ENCODE measurements around the gene RXRA.

RXRA gene

GRCh38 chr9:134339183-134339806 lies 13.0 kb downstream of the RXRA start:
- DNase-seq: no peak

GRCh38 chr9:134340475-134341160 lies 14.4 kb downstream of the RXRA start:
- no peak for DNase-seq

DNA sequence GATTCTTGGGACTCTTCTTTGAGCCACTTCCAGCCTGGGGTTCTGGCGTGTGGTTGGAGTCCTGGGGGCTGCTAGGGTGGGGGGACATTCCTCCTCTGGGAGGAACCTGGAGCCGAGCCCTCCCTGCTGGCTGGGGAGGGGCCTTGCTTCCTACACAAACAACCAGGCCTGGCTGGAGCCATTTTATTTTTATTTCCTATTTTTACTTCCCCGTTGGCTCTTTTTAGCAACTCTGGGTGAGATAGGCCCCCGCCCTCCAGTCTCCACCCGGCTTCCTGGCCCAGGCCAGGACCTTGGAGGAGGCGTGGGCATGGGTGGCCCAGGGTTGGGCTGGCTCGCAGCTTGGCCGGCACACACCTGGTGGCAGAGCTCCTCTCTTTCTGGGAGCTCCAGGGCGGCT lies 15.1 kb downstream of the RXRA start:
- DNase-seq: no peak

DNA sequence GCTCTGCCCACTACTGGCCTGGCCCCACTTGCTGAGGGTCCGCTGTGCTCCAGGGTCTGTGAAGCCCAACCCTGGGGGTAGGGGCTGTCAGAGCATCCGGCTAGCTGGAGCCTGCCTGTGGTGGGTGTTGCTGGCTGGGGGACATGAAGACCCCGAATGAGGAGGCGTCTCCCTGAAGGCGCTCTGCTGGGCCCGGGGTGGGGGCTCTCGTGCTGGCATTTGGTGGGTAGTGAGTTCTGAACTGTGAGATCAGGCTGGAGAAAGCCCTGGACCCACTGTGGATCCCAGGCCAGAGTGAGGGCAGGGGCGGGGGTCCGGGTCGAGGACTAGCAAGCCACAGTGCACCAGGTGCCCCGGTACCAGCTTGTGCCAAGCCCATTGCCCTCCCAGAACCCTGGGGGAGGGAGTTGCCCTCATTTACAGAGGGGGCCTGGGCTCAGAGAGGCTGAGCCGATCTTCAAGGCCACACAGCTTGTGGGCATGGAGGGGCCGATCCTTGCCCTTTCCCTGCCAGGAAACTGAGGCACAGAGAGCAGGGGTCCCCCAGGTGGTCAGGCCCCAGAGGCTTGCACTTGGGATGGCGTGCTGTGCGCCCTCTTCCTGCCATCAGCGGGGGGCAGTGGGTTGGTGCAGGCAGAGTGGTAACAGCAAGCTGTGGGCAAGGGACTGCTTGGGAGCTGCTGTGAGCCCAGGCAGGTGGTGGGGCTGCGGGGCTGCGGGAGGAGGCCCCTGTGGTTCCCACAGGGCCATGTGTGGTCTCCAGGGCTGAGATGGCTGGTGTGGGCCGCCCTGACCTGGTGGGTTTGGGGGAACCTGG lies 15.9 kb downstream of the RXRA start:
- no peak for DNase-seq

DNA sequence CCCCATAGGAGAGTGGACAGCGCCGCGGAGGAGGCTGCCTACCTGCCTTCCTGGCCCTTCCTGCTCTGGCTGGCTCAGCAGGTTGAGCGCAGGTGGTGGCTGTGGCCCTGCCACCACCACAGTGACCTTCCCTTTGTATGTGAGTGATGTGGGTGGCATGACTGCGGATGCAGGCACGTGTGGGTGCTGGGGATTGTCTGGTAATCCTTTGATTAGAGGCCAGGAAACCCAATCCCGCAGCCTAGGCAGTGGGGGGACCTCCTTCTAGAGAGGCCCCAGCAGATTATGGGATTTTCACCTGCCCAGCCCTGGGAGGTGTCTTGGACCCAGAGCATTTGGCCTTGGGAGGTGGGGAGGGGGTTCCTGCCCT lies 16.5 kb downstream of the RXRA start:
- no peak for DNase-seq

DNA sequence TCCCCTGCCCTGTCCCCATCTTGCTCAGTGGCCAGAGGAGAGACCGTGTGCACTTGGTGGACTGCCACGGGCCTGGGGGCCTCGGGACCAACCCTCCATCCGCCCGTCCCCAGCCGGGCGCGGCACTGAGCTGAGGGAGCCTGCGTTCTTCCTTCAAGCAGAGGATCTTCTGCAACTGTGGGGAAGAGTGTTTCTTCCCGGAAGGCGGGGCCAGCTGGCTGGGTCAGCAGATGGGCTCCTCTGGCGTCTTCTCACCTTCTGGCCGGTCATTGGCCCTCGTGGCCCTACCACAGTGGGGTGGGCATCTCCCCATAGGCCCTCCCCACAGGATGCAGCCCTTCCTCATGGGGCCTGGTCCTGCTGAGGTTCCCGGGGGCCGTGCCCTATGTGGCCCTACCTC lies 17.4 kb downstream of the RXRA start:
- DNase-seq: no peak

DNA sequence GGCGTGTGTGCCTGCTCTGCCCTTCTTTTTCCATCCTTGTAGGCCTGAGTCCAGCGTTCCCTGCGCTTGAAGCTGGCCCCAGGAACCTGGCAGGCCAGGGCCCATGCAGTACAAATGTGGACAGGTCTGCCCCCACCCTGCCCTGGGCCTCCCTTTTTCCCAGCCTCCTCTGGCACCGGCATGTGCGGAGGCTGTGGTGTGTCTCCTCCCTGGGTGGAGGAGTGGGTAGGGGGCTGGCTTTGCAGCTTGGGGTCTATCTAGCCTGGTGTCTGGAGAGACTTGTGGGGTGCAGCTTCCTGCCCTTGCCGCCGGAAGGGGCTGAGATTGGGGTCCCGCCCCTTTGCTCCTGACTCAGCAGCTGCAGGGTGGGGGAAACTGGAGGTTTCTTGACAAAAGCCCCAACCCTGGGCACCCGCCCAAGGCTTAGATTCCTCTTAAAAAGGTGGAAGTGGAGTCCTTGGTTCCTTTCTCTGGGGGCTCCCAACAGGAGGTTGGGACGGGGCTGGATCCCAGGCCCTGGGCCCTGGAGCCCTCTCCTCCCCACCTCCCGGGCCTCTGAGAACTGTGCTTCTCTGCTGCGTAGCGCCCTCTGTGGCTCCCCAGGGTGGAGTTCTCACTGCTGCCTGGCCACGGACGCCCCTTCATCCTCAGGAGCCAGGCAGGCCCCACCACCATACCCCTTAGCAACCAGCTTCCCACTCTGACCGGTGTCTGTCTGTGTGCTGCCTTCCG lies 18.0 kb downstream of the RXRA start:
- no peak for DNase-seq

DNA sequence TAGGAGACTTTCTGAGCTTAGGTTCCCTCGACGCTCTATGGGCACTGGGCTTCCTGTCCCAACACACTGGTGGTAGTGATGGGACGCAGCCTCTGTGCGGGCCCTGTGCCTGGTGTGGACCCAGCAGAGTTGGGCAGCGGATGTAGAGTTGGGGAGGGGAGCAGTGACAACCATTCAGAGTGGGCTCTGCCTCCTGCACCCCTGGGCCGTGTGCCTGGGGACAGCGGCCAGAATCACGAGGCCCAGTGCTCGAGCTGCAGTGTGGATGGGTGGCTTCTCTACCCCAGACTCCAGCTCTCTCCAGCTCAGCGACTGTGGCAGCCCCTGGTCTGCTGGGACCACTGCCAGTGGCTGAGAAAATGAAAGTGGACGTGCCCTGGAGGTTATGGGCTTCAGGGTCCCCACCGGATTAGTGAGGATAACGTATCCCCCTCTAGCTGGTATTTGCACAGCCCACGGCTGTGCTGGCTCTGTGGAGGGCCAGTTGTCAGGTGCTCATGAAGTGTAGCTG lies 18.6 kb downstream of the RXRA start:
- DNase-seq: no peak

DNA sequence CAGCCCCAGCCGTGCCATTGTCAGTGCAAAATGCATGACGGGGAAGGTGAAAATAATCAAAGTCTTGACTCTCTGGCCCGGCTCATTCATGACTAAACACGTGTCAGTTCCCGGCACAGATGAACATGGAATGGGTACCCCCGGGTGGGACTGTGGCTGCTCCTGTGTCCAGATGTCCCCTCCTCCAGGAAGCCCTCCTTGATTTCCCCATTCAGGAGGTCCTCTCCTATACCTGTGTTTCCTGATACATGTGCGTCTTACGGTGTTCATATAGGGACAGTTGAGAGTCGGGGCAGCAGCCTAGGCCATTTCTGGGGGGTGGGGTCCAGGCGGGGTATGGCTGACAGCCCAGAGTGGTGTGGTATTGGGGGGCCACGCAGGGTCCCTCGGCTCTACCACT lies 19.5 kb downstream of the RXRA start:
- DNase-seq: no peak

DNA sequence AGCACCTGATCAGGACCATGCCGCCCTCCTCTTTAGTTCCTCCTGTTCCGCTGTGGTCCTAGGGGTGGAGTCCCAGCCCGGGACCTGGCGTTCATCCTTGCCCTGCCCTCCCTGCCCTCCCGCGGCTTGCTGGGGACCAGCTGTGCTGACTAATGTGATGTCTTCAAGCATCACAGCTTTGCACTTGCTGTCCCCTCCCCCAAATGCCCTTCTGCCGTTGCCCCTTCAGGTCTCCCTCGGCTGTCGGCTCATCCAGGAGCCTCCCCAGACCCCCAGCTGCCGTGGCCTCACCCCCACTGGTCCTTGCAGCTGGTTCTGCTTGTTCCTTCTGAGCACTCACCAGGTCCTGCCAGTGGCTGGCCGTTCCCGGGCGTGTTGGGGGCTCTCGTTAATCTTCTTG lies 19.9 kb downstream of the RXRA start:
- DNase-seq: no peak

DNA sequence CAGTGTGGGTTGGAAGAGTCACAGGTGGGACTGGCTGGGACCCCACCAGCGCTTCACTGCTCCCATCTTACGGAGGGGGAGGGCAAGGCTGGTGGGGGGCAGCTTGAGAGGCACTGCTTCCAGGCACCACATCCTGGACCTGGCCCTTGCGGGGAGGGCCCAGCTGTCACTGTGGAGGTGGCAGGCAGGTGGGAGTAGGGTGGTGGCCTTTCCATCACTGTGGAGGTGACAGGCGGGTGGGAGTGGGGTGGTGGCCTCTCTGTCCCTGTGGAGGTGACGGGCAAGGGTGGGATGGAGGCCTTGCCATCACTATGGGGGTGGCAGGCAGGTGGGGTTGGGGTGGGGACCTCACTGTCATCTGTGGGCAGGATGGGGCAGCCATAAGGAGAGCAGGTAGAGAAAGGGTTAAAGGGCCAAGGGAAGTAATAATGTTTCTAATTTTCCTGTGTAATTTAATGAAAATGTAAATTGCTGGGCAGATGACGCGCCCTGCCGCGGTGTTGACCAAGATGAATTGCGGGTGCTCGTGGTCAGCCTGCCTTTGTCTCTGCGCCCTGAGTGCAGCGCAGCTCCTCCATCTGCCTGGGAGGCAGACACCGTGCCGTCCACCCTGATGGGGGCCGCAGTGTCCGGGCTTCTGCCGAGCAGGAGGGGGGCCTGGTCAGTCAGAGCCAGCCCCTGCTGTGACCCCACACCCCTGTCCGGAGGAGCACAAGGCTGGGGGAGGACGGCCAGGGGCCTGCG lies 20.8 kb downstream of the RXRA start:
- DNase-seq: no peak

DNA sequence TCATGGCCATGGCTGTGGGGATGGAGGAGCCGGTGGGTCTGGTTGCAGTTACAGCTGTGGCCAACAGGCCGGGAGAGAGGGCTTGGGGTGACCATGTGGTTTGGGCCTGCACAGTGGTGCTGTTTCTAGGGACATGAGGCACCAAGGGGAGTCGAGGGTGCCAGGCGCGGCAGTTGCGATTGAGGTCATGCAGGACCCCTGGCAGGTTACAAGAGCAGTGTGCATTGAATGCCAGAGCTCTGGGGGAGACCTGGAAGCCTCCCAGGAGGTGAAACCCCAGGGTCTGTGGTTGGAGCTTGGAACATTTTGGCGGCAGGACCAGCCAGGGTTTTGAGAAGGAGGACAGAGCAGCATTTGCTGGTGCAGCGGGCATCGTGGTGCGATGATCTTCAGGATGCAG lies 21.7 kb downstream of the RXRA start:
- no peak for DNase-seq

DNA sequence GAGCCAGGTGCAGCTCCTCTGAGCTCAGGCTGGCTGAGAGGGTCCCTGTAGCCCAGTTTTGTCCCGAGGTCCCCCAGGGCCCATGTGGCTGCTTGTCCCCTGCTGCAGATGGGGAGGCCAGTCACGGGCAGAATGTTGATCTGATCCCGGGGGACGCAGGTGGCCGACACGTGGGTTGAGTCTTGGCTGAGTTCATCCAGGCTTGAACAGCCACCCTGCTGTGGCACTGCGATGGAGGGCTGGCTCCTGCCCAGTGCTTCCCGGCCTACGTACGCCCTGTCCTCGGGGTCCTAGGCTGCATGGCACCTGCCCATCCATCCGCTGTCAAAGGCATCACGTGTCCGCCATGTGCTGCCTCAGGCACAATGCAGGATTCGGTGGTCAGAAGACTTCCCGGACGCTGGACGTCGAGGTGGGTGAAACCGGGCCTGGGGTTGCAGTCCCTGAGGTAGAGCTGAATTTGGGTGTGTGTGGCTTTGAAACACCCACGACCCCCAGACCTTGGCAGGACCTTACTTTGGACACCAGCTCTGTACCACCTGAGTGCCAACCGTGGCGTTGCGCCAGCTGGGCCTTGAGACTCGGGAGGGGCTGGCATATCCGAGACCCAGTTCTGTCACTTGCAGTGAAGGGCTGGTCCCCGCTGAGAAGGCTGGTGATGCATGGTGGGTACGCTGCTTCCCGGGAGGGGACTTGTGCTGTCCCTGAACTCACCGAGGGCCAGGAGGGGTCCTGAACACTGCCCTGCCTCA lies 22.3 kb downstream of the RXRA start:
- no peak for DNase-seq

- DNase-seq: no peak
Observed at GRCh38 chr9:134349936-134350335, 23.7 kb downstream of the RXRA start.

DNA sequence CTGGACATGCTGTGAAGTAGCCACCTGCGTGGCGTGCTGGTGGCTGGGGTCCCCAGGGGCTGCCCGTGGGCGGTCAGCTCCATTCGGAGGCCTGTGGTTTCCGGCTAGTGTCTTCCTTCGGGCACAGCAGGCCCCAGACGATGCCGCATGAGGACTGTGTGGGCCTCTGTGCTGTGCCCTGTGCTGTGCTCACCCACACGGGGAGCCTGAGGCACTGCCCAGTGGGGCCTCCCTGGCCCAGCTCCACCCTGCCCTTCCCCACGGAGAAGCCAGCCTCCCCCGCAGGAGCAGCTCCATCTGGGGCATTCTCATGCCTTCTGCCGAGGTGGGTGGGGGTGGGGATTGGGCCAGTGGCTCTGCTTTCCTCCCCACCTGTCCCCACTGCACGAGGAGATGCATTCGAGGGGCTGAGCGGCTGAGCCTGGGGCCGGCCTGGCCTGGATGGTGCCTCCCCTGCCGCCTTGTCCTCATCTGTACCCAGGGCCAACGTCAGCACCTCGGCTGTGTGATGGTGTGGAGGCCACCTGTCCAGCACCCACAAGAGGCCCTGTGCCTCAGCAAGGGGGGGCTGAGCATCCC lies 24.2 kb downstream of the RXRA start:
- no peak for DNase-seq

- no peak for DNase-seq
Observed at GRCh38 chr9:134351606-134352176, 25.4 kb downstream of the RXRA start.

- no peak for DNase-seq
Observed at GRCh38 chr9:134352247-134352933, 26.1 kb downstream of the RXRA start.

DNA sequence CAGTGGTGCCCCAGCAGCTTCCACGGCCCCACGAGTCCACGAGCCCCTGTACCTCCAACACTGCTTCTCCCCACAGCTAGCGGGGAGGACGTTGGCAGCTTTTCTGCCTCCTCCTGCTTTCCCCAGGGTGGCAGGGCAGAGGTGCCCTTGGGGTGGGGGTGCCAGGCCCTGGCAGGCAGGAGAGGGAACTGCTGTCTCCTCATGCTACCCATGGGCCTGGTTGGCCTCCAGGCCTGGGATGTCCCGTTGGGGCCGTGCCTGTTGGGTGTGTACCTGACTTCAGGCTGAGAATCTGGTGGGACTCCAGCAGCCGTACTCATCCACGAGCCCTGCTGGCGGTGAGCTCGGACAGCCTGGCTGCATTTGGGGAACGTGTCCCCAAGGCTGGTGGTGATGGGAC lies 27.3 kb downstream of the RXRA start:
- DNase-seq: no peak

DNA sequence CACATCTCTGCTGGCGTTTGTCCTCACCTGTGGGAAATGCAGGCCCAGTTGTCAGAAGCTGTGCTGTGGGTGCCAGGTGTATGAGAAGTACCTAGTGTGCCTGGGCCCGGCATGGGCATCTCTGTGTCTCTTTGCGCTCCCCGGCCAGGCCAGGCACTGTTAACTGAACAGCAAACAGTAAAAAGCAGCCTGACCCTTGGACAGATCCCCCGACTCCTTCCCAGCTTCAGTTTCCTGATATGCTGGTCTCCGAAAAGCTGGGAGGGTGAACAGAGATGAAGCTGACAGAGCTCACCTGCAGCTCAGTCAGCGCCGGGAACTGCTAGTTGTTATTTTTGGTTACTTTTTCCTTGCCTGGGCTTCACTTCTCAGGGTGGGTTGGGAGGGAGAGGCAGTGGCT lies 28.9 kb downstream of the RXRA start:
- DNase-seq: no peak

GRCh38 chr9:134355561-134356279 lies 29.5 kb downstream of the RXRA start:
- no peak for DNase-seq
